PC-9 (cell line): ENCODE measurements around the gene NCAPH2.

Experiments
- EZH2 ChIP-seq: fragments of 200-600 bp; sonication (generic); IDR thresholded peaks from 2 replicates; pipeline ENCODE4 v1.8.0; 2017; ENCODE audit warnings: antibody characterized with exemption, low read depth
- TF ChIP-seq, protein P1 (sequence below): fragments of 200-600 bp; sonication (generic); conservative IDR thresholded peaks from 2 replicates; pipeline ENCODE4 v1.6.1; 2017; ENCODE audit warnings: mixed run types, antibody characterized with exemption, mild to moderate bottlenecking, moderate library complexity

DNA sequence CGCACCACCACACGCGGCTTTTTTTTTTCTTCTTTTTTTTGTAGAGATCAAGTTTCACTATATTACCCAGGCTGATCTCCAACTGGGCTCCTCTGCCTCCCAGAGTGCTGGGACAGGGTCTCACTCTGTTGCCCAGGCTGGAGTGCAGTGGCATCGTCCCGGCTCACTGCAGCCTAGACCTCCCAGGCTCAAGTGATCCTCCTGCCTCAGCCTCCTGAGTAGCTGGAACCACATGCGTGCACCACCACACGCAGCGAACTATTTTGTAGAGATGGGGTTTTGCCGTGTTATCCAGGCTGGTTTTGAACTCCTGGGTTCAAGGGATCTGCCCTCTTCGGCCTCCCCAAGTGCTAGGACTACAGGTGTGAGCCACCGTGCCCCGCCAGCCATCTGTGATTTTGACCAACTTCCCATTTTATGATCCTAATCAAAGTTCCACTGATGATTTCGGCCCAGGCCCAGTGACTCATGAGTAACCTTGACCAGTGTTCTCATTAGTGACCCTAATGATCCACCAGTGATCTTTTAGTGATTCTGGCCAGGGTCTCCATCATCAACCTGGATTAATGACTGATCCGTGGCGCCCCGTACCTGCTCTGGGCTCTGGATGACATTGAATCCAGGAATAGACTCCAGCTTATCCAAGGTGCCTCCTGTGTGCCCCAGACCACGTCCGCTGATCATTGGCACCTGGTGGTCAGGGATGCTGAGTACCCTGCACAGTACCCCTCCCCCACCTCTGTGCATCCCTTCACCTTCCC is 20.1 kb downstream of the NCAPH2 start:
- TF ChIP-seq, protein P1, sequence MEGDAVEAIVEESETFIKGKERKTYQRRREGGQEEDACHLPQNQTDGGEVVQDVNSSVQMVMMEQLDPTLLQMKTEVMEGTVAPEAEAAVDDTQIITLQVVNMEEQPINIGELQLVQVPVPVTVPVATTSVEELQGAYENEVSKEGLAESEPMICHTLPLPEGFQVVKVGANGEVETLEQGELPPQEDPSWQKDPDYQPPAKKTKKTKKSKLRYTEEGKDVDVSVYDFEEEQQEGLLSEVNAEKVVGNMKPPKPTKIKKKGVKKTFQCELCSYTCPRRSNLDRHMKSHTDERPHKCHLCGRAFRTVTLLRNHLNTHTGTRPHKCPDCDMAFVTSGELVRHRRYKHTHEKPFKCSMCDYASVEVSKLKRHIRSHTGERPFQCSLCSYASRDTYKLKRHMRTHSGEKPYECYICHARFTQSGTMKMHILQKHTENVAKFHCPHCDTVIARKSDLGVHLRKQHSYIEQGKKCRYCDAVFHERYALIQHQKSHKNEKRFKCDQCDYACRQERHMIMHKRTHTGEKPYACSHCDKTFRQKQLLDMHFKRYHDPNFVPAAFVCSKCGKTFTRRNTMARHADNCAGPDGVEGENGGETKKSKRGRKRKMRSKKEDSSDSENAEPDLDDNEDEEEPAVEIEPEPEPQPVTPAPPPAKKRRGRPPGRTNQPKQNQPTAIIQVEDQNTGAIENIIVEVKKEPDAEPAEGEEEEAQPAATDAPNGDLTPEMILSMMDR = no peak
- no peak for TF ChIP-seq EZH2
